Kidney epithelial cell (primary cell): ENCODE measurements around the gene BCR. TPM values are rescaled to one million over a fixed set of nuclear protein-coding genes. Genes with fewer than 3 reads are reported as not detected.
"Not testable (repeated sequence)": the region's sequence is repeated elsewhere in the genome, so short reads cannot be mapped to it uniquely, and the experiment has no call there.

Experiments
- DNase-seq: peaks from one replicate; pipeline ENCODE4 v3.0.0-alpha.2; 2010; ENCODE audit warnings: low read depth
- H3K27me3 ChIP-seq: 2 replicates; pipeline ENCODE4 v1.6.0; 2011; ENCODE audit warnings: low read length; ENCODE audit not compliant: control insufficient read depth, insufficient read depth
- H3K36me3 ChIP-seq: 2 replicates; pipeline ENCODE4 v1.5.1; 2011; ENCODE audit warnings: low read length; ENCODE audit not compliant: control insufficient read depth, insufficient read depth
- H3K4me3 ChIP-seq: 2 replicates; pipeline ENCODE4 v1.5.1; 2011; ENCODE audit warnings: low read depth, mild to moderate bottlenecking, control low read depth, low read length
- total RNA-seq: library from RNA; depleted of rRNA; stranded (reverse); fragments of >200 nt; gene quantifications from 2 replicates; pipeline ENCODE4 v1.2.3, GENCODE V29; 2015
- TF ChIP-seq, protein P1 (sequence below): IDR thresholded peaks from 2 replicates; pipeline ENCODE4 v1.5.1; 2011; ENCODE audit warnings: mild to moderate bottlenecking, moderate library complexity, low read length, control low read depth, inconsistent platforms; ENCODE audit not compliant: insufficient read depth, poor library complexity, severe bottlenecking

Gene BCR
- total RNA-seq, 1 donor from 2014 or later: 42.5 TPM

DNA sequence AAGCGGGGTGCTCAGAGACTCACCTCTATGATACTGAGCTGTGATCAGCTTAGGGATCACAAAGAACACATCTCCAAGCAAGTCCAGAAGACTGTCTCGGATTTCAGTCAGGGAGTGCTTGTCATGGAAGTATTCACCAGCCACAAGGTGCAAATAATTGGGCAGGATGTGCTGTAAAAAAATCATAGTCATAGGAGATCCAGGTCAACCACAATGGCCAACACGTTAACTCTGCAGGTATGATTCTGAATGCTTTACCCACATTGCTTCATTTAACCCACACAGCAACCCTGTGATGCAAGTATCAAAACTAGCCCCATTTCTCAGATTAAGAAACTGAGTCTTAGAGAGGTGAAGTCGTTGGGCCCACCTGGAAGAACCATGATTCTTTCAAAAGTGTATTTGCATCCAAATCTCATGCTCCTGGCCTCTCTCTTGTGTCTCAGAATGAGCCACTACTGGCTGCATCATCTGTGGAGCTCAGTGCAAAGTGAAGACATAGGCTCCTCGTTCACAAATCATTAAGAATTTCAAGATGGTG lies 179.3 kb downstream of the BCR start:
- no peaks in the 10 kb centered on the region for H3K36me3 ChIP-seq
- DNase-seq: no peak

GRCh38 chr22:23361676-23362075 lies 181.4 kb downstream of the BCR start:
- TF ChIP-seq, protein P1, sequence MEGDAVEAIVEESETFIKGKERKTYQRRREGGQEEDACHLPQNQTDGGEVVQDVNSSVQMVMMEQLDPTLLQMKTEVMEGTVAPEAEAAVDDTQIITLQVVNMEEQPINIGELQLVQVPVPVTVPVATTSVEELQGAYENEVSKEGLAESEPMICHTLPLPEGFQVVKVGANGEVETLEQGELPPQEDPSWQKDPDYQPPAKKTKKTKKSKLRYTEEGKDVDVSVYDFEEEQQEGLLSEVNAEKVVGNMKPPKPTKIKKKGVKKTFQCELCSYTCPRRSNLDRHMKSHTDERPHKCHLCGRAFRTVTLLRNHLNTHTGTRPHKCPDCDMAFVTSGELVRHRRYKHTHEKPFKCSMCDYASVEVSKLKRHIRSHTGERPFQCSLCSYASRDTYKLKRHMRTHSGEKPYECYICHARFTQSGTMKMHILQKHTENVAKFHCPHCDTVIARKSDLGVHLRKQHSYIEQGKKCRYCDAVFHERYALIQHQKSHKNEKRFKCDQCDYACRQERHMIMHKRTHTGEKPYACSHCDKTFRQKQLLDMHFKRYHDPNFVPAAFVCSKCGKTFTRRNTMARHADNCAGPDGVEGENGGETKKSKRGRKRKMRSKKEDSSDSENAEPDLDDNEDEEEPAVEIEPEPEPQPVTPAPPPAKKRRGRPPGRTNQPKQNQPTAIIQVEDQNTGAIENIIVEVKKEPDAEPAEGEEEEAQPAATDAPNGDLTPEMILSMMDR: no peak
- Histone ChIP-seq H3K4me3 (no peak overlapping the region), H3K36me3 (no peaks in the 10 kb centered on the region), H3K27me3 (peaks cover 15% of the 10 kb centered on the region)
- DNase-seq: no peak

More for the DNA sequence above, 179.3 kb downstream of the BCR start:
- TF ChIP-seq, protein P1: no peak
- Histone ChIP-seq H3K4me3 (no peak overlapping the region), H3K27me3 (peaks cover 9% of the 10 kb centered on the region)

GRCh38 chr22:23363683-23364082 lies 183.4 kb downstream of the BCR start:
- H3K4me3 ChIP-seq: no peak overlapping the region
- H3K36me3 ChIP-seq: no peaks in the 10 kb centered on the region
- TF ChIP-seq, protein P1: no peak
- no peak for DNase-seq
- H3K27me3 ChIP-seq: peaks cover 15% of the 10 kb centered on the region

GRCh38 chr22:23364389-23364788 lies 184.1 kb downstream of the BCR start:
- DNase-seq: no peak
- H3K27me3 ChIP-seq: peaks cover 13% of the 10 kb centered on the region
- no peaks in the 10 kb centered on the region for H3K36me3 ChIP-seq
- TF ChIP-seq, protein P1: no peak
- H3K4me3 ChIP-seq: no peak overlapping the region

GRCh38 chr22:23365524-23365923 lies 185.2 kb downstream of the BCR start:
- TF ChIP-seq, protein P1: no peak
- no peak overlapping the region for H3K4me3 ChIP-seq

GRCh38 chr22:23365961-23366360 lies 185.7 kb downstream of the BCR start:
- DNase-seq: no peak
- no peaks in the 10 kb centered on the region for H3K36me3 ChIP-seq
- H3K27me3 ChIP-seq: peaks cover 14% of the 10 kb centered on the region
- TF ChIP-seq, protein P1: no peak
- no peak overlapping the region for H3K4me3 ChIP-seq

More at GRCh38 chr22:23365524-23365923, 185.2 kb downstream of the BCR start:
- Histone ChIP-seq H3K36me3 (no peaks in the 10 kb centered on the region), H3K27me3 (peaks cover 14% of the 10 kb centered on the region)
- DNase-seq: no peak

- H3K4me3 ChIP-seq, H3K36me3 ChIP-seq, DNase-seq: not testable (repeated sequence)
- H3K27me3 ChIP-seq: peaks cover 14% of the 10 kb centered on the region
Measured at GRCh38 chr22:23367196-23367595, 186.9 kb downstream of the BCR start.
